HK-2 (cell line): ENCODE measurements around the gene MAP4K3.
"Not testable (repeated sequence)": the region's sequence is repeated elsewhere in the genome, so short reads cannot be mapped to it uniquely, and the experiment has no call there.

Experiments used
- DNase-seq: peaks from one replicate; pipeline ENCODE4 v3.0.0-alpha.2; 2018; ENCODE audit not compliant: unreplicated experiment

Gene MAP4K3

GRCh38 chr2:39375917-39376316 is 61.2 kb downstream of the MAP4K3 start:
- no peak for DNase-seq

- DNase-seq: no peak
Observed at GRCh38 chr2:39373181-39373802, 63.8 kb downstream of the MAP4K3 start.

- DNase-seq: no peak
Observed at GRCh38 chr2:39370101-39370500, 67.0 kb downstream of the MAP4K3 start.

GRCh38 chr2:39368846-39369245 is 68.2 kb downstream of the MAP4K3 start:
- no peak for DNase-seq

- DNase-seq: no peak
Observed at GRCh38 chr2:39368376-39368775, 68.7 kb downstream of the MAP4K3 start.

- DNase-seq: no peak
Observed at GRCh38 chr2:39362595-39362994, 74.5 kb downstream of the MAP4K3 start.

- DNase-seq: no peak
Observed at GRCh38 chr2:39361511-39361910, 75.6 kb downstream of the MAP4K3 start.

GRCh38 chr2:39360342-39360741 is 76.7 kb downstream of the MAP4K3 start:
- DNase-seq: not testable (repeated sequence)

- DNase-seq: no peak
Observed at GRCh38 chr2:39359453-39360038, 77.5 kb downstream of the MAP4K3 start.

- DNase-seq: no peak
Observed at GRCh38 chr2:39356922-39357639, 80.0 kb downstream of the MAP4K3 start.

- no peak for DNase-seq
Observed at GRCh38 chr2:39350658-39351057, 86.4 kb downstream of the MAP4K3 start.

- no peak for DNase-seq
Observed at GRCh38 chr2:39338502-39338901, 98.6 kb downstream of the MAP4K3 start.

- DNase-seq: no peak
Observed at GRCh38 chr2:39335930-39336329, 101.2 kb downstream of the MAP4K3 start.

- DNase-seq: no peak
Observed at GRCh38 chr2:39334978-39335377, 102.1 kb downstream of the MAP4K3 start.

- DNase-seq: no peak
Observed at GRCh38 chr2:39334529-39334928, 102.6 kb downstream of the MAP4K3 start.

GRCh38 chr2:39326644-39327043 is 110.4 kb downstream of the MAP4K3 start:
- no peak for DNase-seq

GRCh38 chr2:39325966-39326365 is 111.1 kb downstream of the MAP4K3 start:
- no peak for DNase-seq

GRCh38 chr2:39321056-39322035 is 115.7 kb downstream of the MAP4K3 start:
- not testable (repeated sequence) for DNase-seq

GRCh38 chr2:39320162-39320561 is 116.9 kb downstream of the MAP4K3 start:
- no peak for DNase-seq

GRCh38 chr2:39313575-39313974 is 123.5 kb downstream of the MAP4K3 start:
- DNase-seq: no peak

- DNase-seq: no peak
Observed at GRCh38 chr2:39311469-39311868, 125.6 kb downstream of the MAP4K3 start.

- DNase-seq: no peak
Observed at GRCh38 chr2:39308778-39309177, 128.3 kb downstream of the MAP4K3 start.
